C4-2B (cell line): ENCODE results near the gene SQSTM1.

Source experiments
- CTCF ChIP-seq: fragments of 450-650 bp; conservative IDR thresholded peaks from 2 replicates; pipeline ENCODE4 v1.5.1; 2017; ENCODE audit warnings: mild to moderate bottlenecking
- ZFX ChIP-seq: fragments of 450-650 bp; IDR thresholded peaks from 2 replicates; pipeline ENCODE4 v1.6.1; 2017

- TF ChIP-seq CTCF (no peak), ZFX (no peak)
These were observed 10.2 kb downstream of the SQSTM1 start for GRCh38 chr5:179830818-179831468.
